Measurements from ENCODE around the gene ALDOB.

DNA sequence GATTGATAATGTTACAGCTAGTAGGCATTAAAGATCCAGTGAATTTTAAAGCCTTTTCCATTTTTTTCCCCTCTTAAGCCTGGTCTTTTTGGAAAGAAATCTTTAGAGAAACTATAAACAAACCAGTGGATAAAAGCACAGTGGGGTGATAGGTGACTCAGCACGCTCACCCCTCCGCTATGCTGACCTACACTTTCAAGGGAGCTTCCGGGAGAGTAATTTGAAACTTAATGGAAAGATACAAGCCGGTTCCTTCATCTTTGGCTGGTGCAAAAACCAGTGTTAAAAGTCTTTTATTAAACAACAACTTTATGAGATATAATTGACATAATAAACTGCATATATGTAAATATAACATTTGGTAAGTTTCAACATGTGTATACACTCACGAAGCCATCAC lies 27.0 kb upstream of the ALDOB start:
- TF ChIP-seq RAD21 (IDR thresholded peaks at IDR 0.05) = no peak
- TF ChIP-seq, protein P1, sequence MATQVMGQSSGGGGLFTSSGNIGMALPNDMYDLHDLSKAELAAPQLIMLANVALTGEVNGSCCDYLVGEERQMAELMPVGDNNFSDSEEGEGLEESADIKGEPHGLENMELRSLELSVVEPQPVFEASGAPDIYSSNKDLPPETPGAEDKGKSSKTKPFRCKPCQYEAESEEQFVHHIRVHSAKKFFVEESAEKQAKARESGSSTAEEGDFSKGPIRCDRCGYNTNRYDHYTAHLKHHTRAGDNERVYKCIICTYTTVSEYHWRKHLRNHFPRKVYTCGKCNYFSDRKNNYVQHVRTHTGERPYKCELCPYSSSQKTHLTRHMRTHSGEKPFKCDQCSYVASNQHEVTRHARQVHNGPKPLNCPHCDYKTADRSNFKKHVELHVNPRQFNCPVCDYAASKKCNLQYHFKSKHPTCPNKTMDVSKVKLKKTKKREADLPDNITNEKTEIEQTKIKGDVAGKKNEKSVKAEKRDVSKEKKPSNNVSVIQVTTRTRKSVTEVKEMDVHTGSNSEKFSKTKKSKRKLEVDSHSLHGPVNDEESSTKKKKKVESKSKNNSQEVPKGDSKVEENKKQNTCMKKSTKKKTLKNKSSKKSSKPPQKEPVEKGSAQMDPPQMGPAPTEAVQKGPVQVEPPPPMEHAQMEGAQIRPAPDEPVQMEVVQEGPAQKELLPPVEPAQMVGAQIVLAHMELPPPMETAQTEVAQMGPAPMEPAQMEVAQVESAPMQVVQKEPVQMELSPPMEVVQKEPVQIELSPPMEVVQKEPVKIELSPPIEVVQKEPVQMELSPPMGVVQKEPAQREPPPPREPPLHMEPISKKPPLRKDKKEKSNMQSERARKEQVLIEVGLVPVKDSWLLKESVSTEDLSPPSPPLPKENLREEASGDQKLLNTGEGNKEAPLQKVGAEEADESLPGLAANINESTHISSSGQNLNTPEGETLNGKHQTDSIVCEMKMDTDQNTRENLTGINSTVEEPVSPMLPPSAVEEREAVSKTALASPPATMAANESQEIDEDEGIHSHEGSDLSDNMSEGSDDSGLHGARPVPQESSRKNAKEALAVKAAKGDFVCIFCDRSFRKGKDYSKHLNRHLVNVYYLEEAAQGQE (IDR thresholded peaks at IDR 0.05) = no peak
- TF ChIP-seq JUND (IDR thresholded peaks at IDR 0.05) = no peak
- TF ChIP-seq, protein P2, sequence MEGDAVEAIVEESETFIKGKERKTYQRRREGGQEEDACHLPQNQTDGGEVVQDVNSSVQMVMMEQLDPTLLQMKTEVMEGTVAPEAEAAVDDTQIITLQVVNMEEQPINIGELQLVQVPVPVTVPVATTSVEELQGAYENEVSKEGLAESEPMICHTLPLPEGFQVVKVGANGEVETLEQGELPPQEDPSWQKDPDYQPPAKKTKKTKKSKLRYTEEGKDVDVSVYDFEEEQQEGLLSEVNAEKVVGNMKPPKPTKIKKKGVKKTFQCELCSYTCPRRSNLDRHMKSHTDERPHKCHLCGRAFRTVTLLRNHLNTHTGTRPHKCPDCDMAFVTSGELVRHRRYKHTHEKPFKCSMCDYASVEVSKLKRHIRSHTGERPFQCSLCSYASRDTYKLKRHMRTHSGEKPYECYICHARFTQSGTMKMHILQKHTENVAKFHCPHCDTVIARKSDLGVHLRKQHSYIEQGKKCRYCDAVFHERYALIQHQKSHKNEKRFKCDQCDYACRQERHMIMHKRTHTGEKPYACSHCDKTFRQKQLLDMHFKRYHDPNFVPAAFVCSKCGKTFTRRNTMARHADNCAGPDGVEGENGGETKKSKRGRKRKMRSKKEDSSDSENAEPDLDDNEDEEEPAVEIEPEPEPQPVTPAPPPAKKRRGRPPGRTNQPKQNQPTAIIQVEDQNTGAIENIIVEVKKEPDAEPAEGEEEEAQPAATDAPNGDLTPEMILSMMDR (IDR thresholded peaks at IDR 0.05; ENCODE audit: low read depth, low read length, missing input control) = no peak
- TF ChIP-seq, protein P3, sequence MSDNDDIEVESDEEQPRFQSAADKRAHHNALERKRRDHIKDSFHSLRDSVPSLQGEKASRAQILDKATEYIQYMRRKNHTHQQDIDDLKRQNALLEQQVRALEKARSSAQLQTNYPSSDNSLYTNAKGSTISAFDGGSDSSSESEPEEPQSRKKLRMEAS (IDR thresholded peaks at IDR 0.05) = no peak
